Dendritic cell treated with granulocyte-macrophage colony-stimulating factor and Interleukin-4, amounts not matched to agents 40 ng/mL and 50 ng/mL, for 4 days (primary cell): Measurements from ENCODE around the gene DNMBP.
"Not testable (repeated sequence)": the region's sequence is repeated elsewhere in the genome, so short reads cannot be mapped to it uniquely, and the experiment has no call there.

Source experiments
- H3K27ac Mint-ChIP-seq: one replicate; pipeline ENCODE4 v1.8.0; 2022; ENCODE audit warnings: mild to moderate bottlenecking, mixed read lengths
- H3K27me3 Mint-ChIP-seq: one replicate; pipeline ENCODE4 v1.8.0; 2022; ENCODE audit warnings: mild to moderate bottlenecking, mixed read lengths
- H3K36me3 Mint-ChIP-seq: one replicate; pipeline ENCODE4 v1.8.0; 2022; ENCODE audit warnings: low read depth, mixed read lengths
- H3K4me1 Mint-ChIP-seq: one replicate; pipeline ENCODE4 v1.8.0; 2022; ENCODE audit warnings: low read depth, mixed read lengths
- H3K4me3 Mint-ChIP-seq: one replicate; pipeline ENCODE4 v1.8.0; 2022; ENCODE audit warnings: mild to moderate bottlenecking, moderate library complexity, mixed read lengths
- H3K9me3 Mint-ChIP-seq: one replicate; pipeline ENCODE4 v1.8.0; 2022; ENCODE audit warnings: mixed read lengths
- intact Hi-C: fragments of 100-400 bp; cut with micrococcal nuclease; formaldehyde crosslinking; loops from one replicate; pipeline ENCODE4 v1.15.0; 2022

DNMBP gene

GRCh38 chr10:100033766-100034418 is 24.1 kb upstream of the DNMBP start:
- H3K4me1 Mint-ChIP-seq, result no peaks in the 10 kb centered on the region
- no peaks in the 10 kb centered on the region for H3K36me3 Mint-ChIP-seq
- H3K9me3 Mint-ChIP-seq, result no peaks in the 10 kb centered on the region
- no peaks in the 10 kb centered on the region for H3K27me3 Mint-ChIP-seq
- H3K4me3 Mint-ChIP-seq, result no peak overlapping the region
- intact Hi-C loops, result no loop called here
- H3K27ac Mint-ChIP-seq, result no peak overlapping the region

GRCh38 chr10:100027416-100027815 is 17.7 kb upstream of the DNMBP start:
- H3K27me3 Mint-ChIP-seq, result peaks cover 5% of the 10 kb centered on the region
- H3K36me3 Mint-ChIP-seq, result no peaks in the 10 kb centered on the region
- H3K9me3 Mint-ChIP-seq, result peaks cover 10% of the 10 kb centered on the region
- no peak overlapping the region for H3K27ac Mint-ChIP-seq
- no peaks in the 10 kb centered on the region for H3K4me1 Mint-ChIP-seq
- H3K4me3 Mint-ChIP-seq, result no peak overlapping the region
- intact Hi-C loops, result no loop called here

- Mint-ChIP-seq H3K4me1 (no peaks in the 10 kb centered on the region), H3K27me3 (peaks cover 8% of the 10 kb centered on the region), H3K36me3 (no peaks in the 10 kb centered on the region), H3K27ac (no peak overlapping the region), H3K9me3 (peaks cover 10% of the 10 kb centered on the region), H3K4me3 (no peak overlapping the region)
- intact Hi-C loops, result no loop called here
Measured at GRCh38 chr10:100025576-100025975, 15.8 kb upstream of the DNMBP start.

- Mint-ChIP-seq H3K27me3 (peaks cover 16% of the 10 kb centered on the region), H3K36me3 (no peaks in the 10 kb centered on the region), H3K4me3 (no peak overlapping the region), H3K27ac (no peak overlapping the region), H3K4me1 (no peaks in the 10 kb centered on the region), H3K9me3 (peaks cover 10% of the 10 kb centered on the region)
- intact Hi-C loops, result no loop called here
Measured at GRCh38 chr10:100024748-100025147, 15.0 kb upstream of the DNMBP start.

GRCh38 chr10:100022403-100022802 is 12.7 kb upstream of the DNMBP start:
- Mint-ChIP-seq H3K4me3 (no peak overlapping the region), H3K4me1 (no peaks in the 10 kb centered on the region), H3K27ac (no peak overlapping the region), H3K9me3 (no peaks in the 10 kb centered on the region), H3K36me3 (no peaks in the 10 kb centered on the region), H3K27me3 (peaks cover 16% of the 10 kb centered on the region)
- intact Hi-C loops, result no loop called here

- H3K4me3 Mint-ChIP-seq, result no peak overlapping the region
- H3K36me3 Mint-ChIP-seq, result no peaks in the 10 kb centered on the region
- no peaks in the 10 kb centered on the region for H3K4me1 Mint-ChIP-seq
- H3K27ac Mint-ChIP-seq, result no peak overlapping the region
- intact Hi-C loops, result no loop called here
- H3K9me3 Mint-ChIP-seq, result no peaks in the 10 kb centered on the region
- H3K27me3 Mint-ChIP-seq, result peaks cover 16% of the 10 kb centered on the region
Measured at GRCh38 chr10:100021322-100021721, 11.6 kb upstream of the DNMBP start.

GRCh38 chr10:100020886-100021253 is 11.1 kb upstream of the DNMBP start:
- Mint-ChIP-seq H3K27me3 (peaks cover 16% of the 10 kb centered on the region), H3K9me3 (no peaks in the 10 kb centered on the region), H3K4me3 (no peak overlapping the region), H3K4me1 (no peaks in the 10 kb centered on the region), H3K36me3 (no peaks in the 10 kb centered on the region), H3K27ac (no peak overlapping the region)
- intact Hi-C loops, result no loop called here

GRCh38 chr10:100020142-100020885 is 10.6 kb upstream of the DNMBP start:
- H3K36me3 Mint-ChIP-seq, result no peaks in the 10 kb centered on the region
- no peaks in the 10 kb centered on the region for H3K9me3 Mint-ChIP-seq
- intact Hi-C loops, result no loop called here
- H3K27ac Mint-ChIP-seq, result no peak overlapping the region
- no peak overlapping the region for H3K4me3 Mint-ChIP-seq
- peaks cover 13% of the 10 kb centered on the region for H3K27me3 Mint-ChIP-seq
- H3K4me1 Mint-ChIP-seq, result no peaks in the 10 kb centered on the region

- Mint-ChIP-seq H3K4me3 (no peak overlapping the region), H3K27me3 (peaks cover 12% of the 10 kb centered on the region), H3K36me3 (no peaks in the 10 kb centered on the region), H3K27ac (no peak overlapping the region), H3K9me3 (no peaks in the 10 kb centered on the region), H3K4me1 (no peaks in the 10 kb centered on the region)
- intact Hi-C loops, result no loop called here
Measured at GRCh38 chr10:100019787-100020141, 10.0 kb upstream of the DNMBP start.

GRCh38 chr10:100014071-100014762 is 4.5 kb upstream of the DNMBP start:
- peaks cover 15% of the 10 kb centered on the region for H3K27me3 Mint-ChIP-seq
- H3K27ac Mint-ChIP-seq, result no peak overlapping the region
- no peaks in the 10 kb centered on the region for H3K36me3 Mint-ChIP-seq
- H3K4me3 Mint-ChIP-seq, result no peak overlapping the region
- H3K4me1 Mint-ChIP-seq, result peaks cover 13% of the 10 kb centered on the region
- intact Hi-C loops, result no loop called here
- no peaks in the 10 kb centered on the region for H3K9me3 Mint-ChIP-seq

- intact Hi-C loops, result no loop called here
- H3K4me3 Mint-ChIP-seq, result no peak overlapping the region
Measured at GRCh38 chr10:100013621-100014020, 3.9 kb upstream of the DNMBP start.

GRCh38 chr10:100011906-100012305 is 2.2 kb upstream of the DNMBP start:
- H3K27ac Mint-ChIP-seq, H3K9me3 Mint-ChIP-seq, H3K4me3 Mint-ChIP-seq, H3K36me3 Mint-ChIP-seq: not testable (repeated sequence)
- H3K27me3 Mint-ChIP-seq, result peaks cover 15% of the 10 kb centered on the region
- H3K4me1 Mint-ChIP-seq, result peaks cover 33% of the 10 kb centered on the region
- intact Hi-C loops, result loop anchor here (2.0 kb wide), 1 partner anchor 39 kb away; no protein-coding TSS in a partner anchor

More at GRCh38 chr10:100013621-100014020, 3.9 kb upstream of the DNMBP start:
- H3K27ac Mint-ChIP-seq, result no peak overlapping the region
- peaks cover 18% of the 10 kb centered on the region for H3K4me1 Mint-ChIP-seq
- H3K27me3 Mint-ChIP-seq, result peaks cover 15% of the 10 kb centered on the region
- H3K9me3 Mint-ChIP-seq, result no peaks in the 10 kb centered on the region
- no peaks in the 10 kb centered on the region for H3K36me3 Mint-ChIP-seq

GRCh38 chr10:100009283-100009792 is 409 bp downstream of the DNMBP start:
- peak overlapping the region; percentile 87 for H3K4me3 Mint-ChIP-seq
- H3K4me1 Mint-ChIP-seq, result peaks cover 53% of the 10 kb centered on the region
- no peaks in the 10 kb centered on the region for H3K36me3 Mint-ChIP-seq
- no peaks in the 10 kb centered on the region for H3K9me3 Mint-ChIP-seq
- peaks cover 15% of the 10 kb centered on the region for H3K27me3 Mint-ChIP-seq
- H3K27ac Mint-ChIP-seq, result peak overlapping the region; percentile 87
- intact Hi-C loops, result no loop called here

GRCh38 chr10:100008708-100009282 is 952 bp downstream of the DNMBP start:
- Mint-ChIP-seq H3K4me3 (peak overlapping the region; percentile 87), H3K27me3 (peaks cover 15% of the 10 kb centered on the region), H3K9me3 (no peaks in the 10 kb centered on the region), H3K27ac (peak overlapping the region; percentile 87), H3K4me1 (peaks cover 55% of the 10 kb centered on the region), H3K36me3 (no peaks in the 10 kb centered on the region)
- intact Hi-C loops, result no loop called here
